SK-N-SH (cell line): Measurements from ENCODE around the gene FBXL7.

Source experiments
- CHD2 ChIP-seq: fragments of 150-350 bp; IDR thresholded peaks from 2 replicates; pipeline ENCODE4 v1.6.1; 2018; ENCODE audit warnings: low read length; ENCODE audit not compliant: partially characterized antibody
- CTCF ChIP-seq: fragments of 200-600 bp; sonication (generic); IDR thresholded peaks from 2 replicates; pipeline ENCODE4 v1.6.1; 2017; ENCODE audit warnings: antibody characterized with exemption, mild to moderate bottlenecking, moderate library complexity
- GABPA ChIP-seq: IDR thresholded peaks from 2 replicates; pipeline ENCODE4 v1.4.0; 2012; ENCODE audit warnings: low read depth, mild to moderate bottlenecking
- MAX ChIP-seq: IDR thresholded peaks from 2 replicates; pipeline ENCODE4 v1.4.0; 2012; ENCODE audit warnings: low read depth
- MXI1 ChIP-seq: IDR thresholded peaks from 2 replicates; pipeline ENCODE4 v1.6.1; 2012; ENCODE audit warnings: mild to moderate bottlenecking, low read depth, low read length, improper control_type of control experiment
- NFIC ChIP-seq: IDR thresholded peaks from 2 replicates; pipeline ENCODE4 v1.4.0; 2012; ENCODE audit warnings: borderline replicate concordance
- RFX5 ChIP-seq: IDR thresholded peaks from 2 replicates; pipeline ENCODE4 v1.6.1; 2012; ENCODE audit warnings: mild to moderate bottlenecking, improper control_type of control experiment, low read length
- TAF1 ChIP-seq: IDR thresholded peaks from 2 replicates; pipeline ENCODE4 v1.6.1; 2012; ENCODE audit warnings: low read depth, mild to moderate bottlenecking, low read length, moderate library complexity, borderline replicate concordance
- USF1 ChIP-seq: IDR thresholded peaks from 2 replicates; pipeline ENCODE4 v1.4.0; 2012; ENCODE audit warnings: low read depth, borderline replicate concordance

GRCh38 chr5:15604986-15605385 is 105.0 kb downstream of the FBXL7 start:
- TF ChIP-seq CTCF (no peak), MAX (no peak), GABPA (no peak), MXI1 (no peak), TAF1 (no peak), CHD2 (no peak), USF1 (no peak), RFX5 (no peak), NFIC (no peak)
